Hematopoietic multipotent progenitor cell treated with erythropoietin and hydrocortisone succinate and interleukin-3 and kit ligand, for 8 days (in vitro differentiated cells): ENCODE results near the gene ITGB1BP2.
"Not testable (repeated sequence)": the region's sequence is repeated elsewhere in the genome, so short reads cannot be mapped to it uniquely, and the experiment has no call there.

Experiments used
- DNase-seq: peaks from one replicate; pipeline ENCODE4 v3.0.0-alpha.2; 2015

Gene ITGB1BP2

GRCh38 chrX:71302461-71303213 is 1.1 kb downstream of the ITGB1BP2 start:
- DNase-seq: no peak

GRCh38 chrX:71304561-71304960 is 3.0 kb downstream of the ITGB1BP2 start:
- no peak for DNase-seq

- DNase-seq: no peak
These were observed 14.4 kb downstream of the ITGB1BP2 start for GRCh38 chrX:71315917-71316316.

GRCh38 chrX:71316959-71317358 is 15.4 kb downstream of the ITGB1BP2 start:
- not testable (repeated sequence) for DNase-seq

- no peak for DNase-seq
These were observed 18.6 kb downstream of the ITGB1BP2 start for GRCh38 chrX:71320126-71320525.

GRCh38 chrX:71321731-71322130 is 20.2 kb downstream of the ITGB1BP2 start:
- DNase-seq: no peak

GRCh38 chrX:71324452-71324851 is 22.9 kb downstream of the ITGB1BP2 start:
- DNase-seq: not testable (repeated sequence)

GRCh38 chrX:71326394-71326793 is 24.8 kb downstream of the ITGB1BP2 start:
- DNase-seq: no peak

GRCh38 chrX:71349151-71349665 is 47.7 kb downstream of the ITGB1BP2 start:
- not testable (repeated sequence) for DNase-seq

GRCh38 chrX:71349867-71350266 is 48.3 kb downstream of the ITGB1BP2 start:
- not testable (repeated sequence) for DNase-seq

- DNase-seq: not testable (repeated sequence)
These were observed 50.9 kb downstream of the ITGB1BP2 start for GRCh38 chrX:71352439-71352838.
